ENCODE measurements around the gene HKDC1. TPM values are rescaled to one million over a fixed set of nuclear protein-coding genes. Genes with fewer than 3 reads are reported as not detected.
"Not testable (repeated sequence)": the region's sequence is repeated elsewhere in the genome, so short reads cannot be mapped to it uniquely, and the experiment has no call there.

HKDC1 gene
- total RNA-seq, 4 donors from 2014 or later, result 0.18 TPM; not detected in 3

DNA sequence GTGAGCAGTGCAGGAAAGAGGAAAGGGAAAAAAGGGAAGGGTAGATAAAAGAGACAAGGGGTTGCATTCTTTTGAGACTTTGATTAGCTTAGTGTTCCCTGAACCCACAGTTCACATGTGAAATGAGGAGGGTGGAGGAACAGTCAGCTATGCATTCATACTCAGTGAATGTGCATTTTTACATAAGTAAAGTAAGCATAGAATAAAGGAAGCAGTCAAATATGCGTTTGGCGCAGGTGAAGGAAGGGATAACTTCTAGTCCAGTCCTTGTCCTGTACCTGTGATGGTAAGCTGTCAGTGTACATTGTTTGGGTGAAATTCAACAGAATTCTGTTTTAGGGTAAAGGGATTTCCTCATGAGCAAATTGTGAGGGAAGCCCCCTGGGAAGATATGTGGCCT lies 86.3 kb downstream of the HKDC1 start:
- H3K27ac ChIP-seq, result no peak overlapping the region
- no peak for TF ChIP-seq POLR2A (IDR thresholded peaks at IDR 0.05)
- TF ChIP-seq, protein P1, sequence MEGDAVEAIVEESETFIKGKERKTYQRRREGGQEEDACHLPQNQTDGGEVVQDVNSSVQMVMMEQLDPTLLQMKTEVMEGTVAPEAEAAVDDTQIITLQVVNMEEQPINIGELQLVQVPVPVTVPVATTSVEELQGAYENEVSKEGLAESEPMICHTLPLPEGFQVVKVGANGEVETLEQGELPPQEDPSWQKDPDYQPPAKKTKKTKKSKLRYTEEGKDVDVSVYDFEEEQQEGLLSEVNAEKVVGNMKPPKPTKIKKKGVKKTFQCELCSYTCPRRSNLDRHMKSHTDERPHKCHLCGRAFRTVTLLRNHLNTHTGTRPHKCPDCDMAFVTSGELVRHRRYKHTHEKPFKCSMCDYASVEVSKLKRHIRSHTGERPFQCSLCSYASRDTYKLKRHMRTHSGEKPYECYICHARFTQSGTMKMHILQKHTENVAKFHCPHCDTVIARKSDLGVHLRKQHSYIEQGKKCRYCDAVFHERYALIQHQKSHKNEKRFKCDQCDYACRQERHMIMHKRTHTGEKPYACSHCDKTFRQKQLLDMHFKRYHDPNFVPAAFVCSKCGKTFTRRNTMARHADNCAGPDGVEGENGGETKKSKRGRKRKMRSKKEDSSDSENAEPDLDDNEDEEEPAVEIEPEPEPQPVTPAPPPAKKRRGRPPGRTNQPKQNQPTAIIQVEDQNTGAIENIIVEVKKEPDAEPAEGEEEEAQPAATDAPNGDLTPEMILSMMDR (IDR thresholded peaks at IDR 0.05 in 4 of 5, conservative IDR thresholded peaks at IDR 0.05 in 1 of 5), result no peak
- no peaks in the 10 kb centered on the region for H3K4me1 ChIP-seq
- intact Hi-C loops (cut with DNase I; ENCODE audit: low total_unique reads) (no loop called here), in situ Hi-C loops (cut with MboI; ENCODE audit: low sequenced_read_pairs in 4 of 4) (loop anchor here in 2 of 4 donors (10.0 kb wide), 2 partner anchors 62 to 78 kb away; no protein-coding TSS in a partner anchor)
- H3K9me3 ChIP-seq, result no peaks in the 10 kb centered on the region
- ATAC-seq, result no peak
- H3K4me3 ChIP-seq, result no peak overlapping the region
- DNase-seq, result no peak
- no peaks in the 10 kb centered on the region for H3K27me3 ChIP-seq
- H3K36me3 ChIP-seq, result no peaks in the 10 kb centered on the region

DNA sequence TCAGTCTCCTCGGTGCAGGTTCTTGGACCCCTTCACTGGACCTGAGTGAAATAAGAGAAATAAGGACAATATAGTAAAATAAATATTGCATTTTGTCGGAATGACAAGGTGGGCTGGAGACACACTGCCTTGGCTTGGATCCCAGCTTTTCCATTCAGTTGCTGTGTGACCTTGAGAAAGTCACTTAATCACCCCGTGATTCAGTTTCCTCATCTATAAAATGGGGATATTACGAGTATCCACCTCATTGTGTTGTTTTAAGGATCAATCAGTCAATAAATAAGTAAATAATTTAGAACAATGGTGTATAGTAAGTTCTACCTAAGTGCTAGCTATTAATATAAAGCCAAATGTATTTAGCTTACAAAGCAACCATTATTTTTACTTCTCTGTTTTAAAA lies 87.3 kb downstream of the HKDC1 start:
- H3K27ac ChIP-seq, result no peak overlapping the region
- intact Hi-C loops (cut with DNase I; ENCODE audit: low total_unique reads) (no loop called here), in situ Hi-C loops (cut with MboI; ENCODE audit: low sequenced_read_pairs in 4 of 4) (loop anchor here in 2 of 4 donors (10.0 kb wide), 2 partner anchors 63 to 77 kb away; no protein-coding TSS in a partner anchor)
- H3K9me3 ChIP-seq, result no peaks in the 10 kb centered on the region
- TF ChIP-seq, protein P1 (IDR thresholded peaks at IDR 0.05 in 4 of 5, conservative IDR thresholded peaks at IDR 0.05 in 1 of 5), result no peak
- no peak for TF ChIP-seq POLR2A (IDR thresholded peaks at IDR 0.05)
- no peak for DNase-seq
- no peaks in the 10 kb centered on the region for H3K36me3 ChIP-seq
- no peaks in the 10 kb centered on the region for H3K4me1 ChIP-seq
- no peak overlapping the region for H3K4me3 ChIP-seq
- no peak for ATAC-seq
- no peaks in the 10 kb centered on the region for H3K27me3 ChIP-seq

DNA sequence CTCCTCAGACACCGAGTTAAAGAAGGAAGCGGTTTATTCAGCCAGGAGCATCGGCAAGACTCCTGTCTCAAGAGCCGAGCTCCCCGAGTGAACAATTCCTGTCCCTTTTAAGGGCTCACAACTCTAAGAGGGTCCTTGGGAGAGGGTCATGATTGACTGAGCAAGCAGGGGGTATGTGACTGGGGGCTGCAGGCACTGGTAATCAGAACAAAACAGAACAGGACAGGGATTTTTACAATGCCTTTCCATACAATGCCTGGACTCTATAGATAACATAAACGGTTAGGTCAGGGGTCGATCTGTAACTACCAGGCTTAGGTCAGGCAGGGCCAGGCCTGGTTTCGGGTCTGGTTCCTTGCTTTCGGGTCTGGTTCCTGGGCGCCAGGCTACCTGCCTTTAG lies 88.2 kb downstream of the HKDC1 start:
- in situ Hi-C loops (cut with MboI; ENCODE audit: low sequenced_read_pairs in 4 of 4), result loop anchor here in 2 of 4 donors (10.0 kb wide), 2 partner anchors 64 to 76 kb away; no protein-coding TSS in a partner anchor
- H3K4me1 ChIP-seq; intact Hi-C loops (cut with DNase I; ENCODE audit: low total_unique reads): not testable (repeated sequence)

DNA sequence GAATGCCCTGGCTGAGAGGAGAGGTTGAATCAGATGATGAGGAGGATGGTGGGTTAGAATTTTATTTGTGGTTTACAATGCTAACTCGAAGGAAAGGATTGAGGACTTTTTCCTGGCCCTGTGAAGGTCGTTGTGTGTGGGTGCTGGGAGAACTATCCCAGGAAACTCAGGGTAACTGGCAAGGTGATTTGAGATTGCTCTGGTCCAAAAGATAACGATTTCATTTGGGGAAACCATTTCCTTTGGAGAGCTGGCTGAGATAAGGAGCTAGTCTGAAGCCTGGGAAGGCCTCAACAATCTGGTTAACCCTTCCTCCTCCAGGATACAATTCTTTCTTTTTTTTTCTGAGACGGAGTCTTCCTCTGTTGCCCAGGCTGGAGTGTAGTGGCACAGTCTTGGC lies 91.2 kb downstream of the HKDC1 start:
- H3K9me3 ChIP-seq, result no peaks in the 10 kb centered on the region
- no peaks in the 10 kb centered on the region for H3K36me3 ChIP-seq
- H3K4me3 ChIP-seq, result no peak overlapping the region
- no peak for TF ChIP-seq POLR2A (IDR thresholded peaks at IDR 0.05)
- TF ChIP-seq, protein P1 (IDR thresholded peaks at IDR 0.05 in 4 of 5, conservative IDR thresholded peaks at IDR 0.05 in 1 of 5), result no peak
- in situ Hi-C loops (cut with MboI; ENCODE audit: low sequenced_read_pairs in 4 of 4) (loop anchor here in 2 of 4 donors (10.0 kb wide), 1 partner anchor 73 kb away; no protein-coding TSS in a partner anchor), intact Hi-C loops (cut with DNase I; ENCODE audit: low total_unique reads) (no loop called here)
- DNase-seq, result no peak
- H3K27me3 ChIP-seq, result no peaks in the 10 kb centered on the region
- ATAC-seq, result no peak
- H3K27ac ChIP-seq, result no peak overlapping the region
- no peaks in the 10 kb centered on the region for H3K4me1 ChIP-seq

More for the DNA sequence above, 88.2 kb downstream of the HKDC1 start:
- not testable (repeated sequence) for H3K9me3 ChIP-seq, H3K27me3 ChIP-seq, H3K4me3 ChIP-seq, H3K36me3 ChIP-seq, ATAC-seq, DNase-seq, H3K27ac ChIP-seq

DNA sequence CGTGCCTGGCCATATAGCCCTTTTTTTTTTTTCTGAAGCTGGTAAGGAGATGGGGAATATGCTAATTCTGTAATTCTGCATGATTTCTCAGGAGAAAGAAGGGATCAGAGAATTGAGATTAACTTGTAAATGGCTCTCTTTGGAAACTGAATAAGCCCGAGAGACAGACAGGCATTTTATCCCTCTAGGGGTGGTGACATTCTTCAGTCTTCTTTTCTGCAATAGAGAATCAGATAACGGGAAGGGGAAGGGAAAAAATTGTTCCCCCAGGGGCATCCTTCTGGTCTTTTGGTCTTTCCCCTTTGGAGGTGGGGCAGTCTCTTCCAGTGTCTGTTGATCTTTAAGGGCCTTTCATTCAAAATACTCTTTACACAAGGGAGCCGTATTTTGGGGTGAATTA lies 92.4 kb downstream of the HKDC1 start:
- H3K27me3 ChIP-seq, result no peaks in the 10 kb centered on the region
- ATAC-seq, result no peak
- TF ChIP-seq, protein P1 (IDR thresholded peaks at IDR 0.05 in 4 of 5, conservative IDR thresholded peaks at IDR 0.05 in 1 of 5), result no peak
- H3K4me1 ChIP-seq, result peaks cover under 1 to 1% of the 10 kb centered on the region in 2 donors
- no peak for DNase-seq
- no peak overlapping the region for H3K27ac ChIP-seq
- H3K36me3 ChIP-seq, result no peaks in the 10 kb centered on the region
- H3K4me3 ChIP-seq, result no peak overlapping the region
- H3K9me3 ChIP-seq, result no peaks in the 10 kb centered on the region
- intact Hi-C loops (cut with DNase I; ENCODE audit: low total_unique reads), result no loop called here
- in situ Hi-C loops (cut with MboI; ENCODE audit: low sequenced_read_pairs in 4 of 4), result loop anchor here in 2 of 4 donors (10.0 kb wide), 1 partner anchor 72 kb away; no protein-coding TSS in a partner anchor
